Posterior vena cava (tissue), 2 donors: Measurements from ENCODE around the gene DHX57. TPM values are rescaled to one million over a fixed set of nuclear protein-coding genes. Genes with fewer than 3 reads are reported as not detected.
"Not testable (repeated sequence)": the region's sequence is repeated elsewhere in the genome, so short reads cannot be mapped to it uniquely, and the experiment has no call there.

ENCODE experiments used
- DNase-seq: peaks from one replicate; pipeline ENCODE4 v3.0.0-alpha.2; 2020; ENCODE audit warnings: low spot score
- intact Hi-C, 2 donors: fragments of 100-400 bp; cut with DNase I; formaldehyde crosslinking; loops; one replicate each; pipeline versions ENCODE4 v1.14.1 to v1.14.2; 2022 to 2023
- total RNA-seq, 2 donors: library from RNA; stranded (reverse); fragmentation: NEBNext Ultra II Directional; extraction: Animal tissue kit (Norgen Biotek cat#: 25700); gene quantifications; one replicate each; pipeline ENCODE4 v1.2.1, GENCODE V29; 2021
- donor health status: DM: yes; HTN: yes; CAD: no.
- donor health status: DM: yes; HTN: yes; CAD: no.

DHX57 gene
- total RNA-seq, 2 donors from 2014 or later = 13.6 to 21.0 TPM

DNA sequence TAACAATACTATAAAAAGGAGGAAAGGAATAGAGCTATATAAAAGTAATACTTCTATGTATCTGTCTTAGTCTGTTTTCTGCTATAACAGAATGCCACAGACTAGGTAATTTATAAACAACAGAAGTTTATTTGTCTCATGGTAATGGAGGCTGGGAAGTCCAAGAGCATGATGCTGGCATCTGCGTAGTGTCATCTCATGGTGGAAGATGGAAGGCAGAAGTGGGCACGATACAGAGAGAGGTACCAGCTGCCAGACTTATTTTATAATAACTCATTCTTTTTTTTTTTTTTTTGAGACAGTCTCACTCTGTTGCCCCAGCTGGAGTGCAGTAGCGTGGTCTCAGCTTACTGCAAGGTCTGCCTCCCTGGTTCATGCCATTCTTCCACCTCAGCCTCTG lies 4.3 kb downstream of the DHX57 start:
- DNase-seq = no peak
- intact Hi-C loops = no loop called here

GRCh38 chr2:38866773-38867443 lies 8.8 kb downstream of the DHX57 start:
- no peak for DNase-seq
- intact Hi-C loops = no loop called here

DNA sequence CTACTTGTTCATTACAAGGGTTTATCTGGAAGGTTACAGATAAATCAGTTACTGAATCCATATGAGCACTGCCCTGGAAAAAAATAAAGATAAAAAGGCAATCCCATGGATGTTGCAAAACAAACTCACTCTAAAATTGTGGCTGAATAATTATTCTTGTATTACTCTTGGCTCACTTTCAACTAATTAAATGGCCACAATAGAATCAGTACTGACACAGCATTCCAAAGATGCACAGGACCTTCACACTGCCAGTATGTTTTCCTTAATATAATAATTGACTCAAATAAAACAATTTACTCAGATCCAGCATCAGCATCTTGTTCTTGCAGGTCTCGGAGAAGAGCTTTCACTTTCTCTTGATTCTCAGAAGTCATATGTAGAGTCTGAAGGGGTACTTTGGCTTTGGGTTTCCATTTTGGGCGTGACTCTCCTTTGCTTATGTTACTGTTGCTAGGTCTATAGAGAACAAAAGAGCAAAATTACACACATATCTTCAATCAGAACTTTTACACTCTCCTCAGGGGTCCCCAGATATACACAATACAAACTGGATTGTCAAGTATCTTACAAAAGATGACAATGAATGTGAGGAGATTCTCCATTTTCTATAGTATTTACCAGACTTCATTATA lies 12.6 kb downstream of the DHX57 start:
- no peak for DNase-seq
- intact Hi-C loops = no loop called here

DNA sequence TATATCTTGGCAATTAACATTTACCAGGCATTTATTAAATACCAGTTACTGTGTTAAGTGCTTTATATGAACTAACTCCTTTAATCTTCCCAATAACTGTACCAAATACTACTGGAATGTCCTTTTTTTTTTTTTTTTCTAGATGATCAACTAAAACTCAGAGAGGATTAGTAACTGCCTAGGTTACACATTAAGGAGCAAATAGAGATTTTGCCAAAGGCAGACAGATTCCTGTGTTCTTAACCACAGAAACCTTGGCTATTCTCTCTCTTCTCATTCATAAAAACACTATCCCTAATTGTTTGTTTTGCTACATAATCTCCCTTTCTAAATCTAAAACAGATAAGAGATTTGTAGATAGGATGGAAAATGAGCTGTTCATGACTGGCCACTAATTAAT lies 13.3 kb downstream of the DHX57 start:
- intact Hi-C loops = no loop called here
- no peak for DNase-seq

- intact Hi-C loops = no loop called here
- DNase-seq = no peak
Observed at GRCh38 chr2:38856165-38856564, 19.6 kb downstream of the DHX57 start.

DNA sequence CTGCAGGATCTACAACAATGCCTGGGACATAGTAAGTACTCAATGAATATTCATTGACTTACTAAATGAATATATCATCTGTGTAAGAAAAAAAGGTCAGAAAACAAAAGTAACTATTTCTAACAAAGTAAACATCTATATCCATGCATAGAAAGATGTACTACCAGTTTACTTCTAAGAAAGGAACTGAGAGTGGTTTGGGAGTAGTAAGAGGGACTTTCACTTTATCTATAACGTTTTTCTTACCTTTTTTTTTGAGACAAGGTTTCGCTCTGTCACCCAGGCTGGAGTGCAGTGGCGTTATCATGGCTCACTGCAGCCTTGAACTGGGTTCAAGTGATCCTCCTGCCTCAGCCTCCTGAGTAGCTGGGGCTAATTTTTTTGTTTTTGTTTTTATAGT lies 25.7 kb downstream of the DHX57 start:
- intact Hi-C loops = no loop called here
- no peak for DNase-seq

DNA sequence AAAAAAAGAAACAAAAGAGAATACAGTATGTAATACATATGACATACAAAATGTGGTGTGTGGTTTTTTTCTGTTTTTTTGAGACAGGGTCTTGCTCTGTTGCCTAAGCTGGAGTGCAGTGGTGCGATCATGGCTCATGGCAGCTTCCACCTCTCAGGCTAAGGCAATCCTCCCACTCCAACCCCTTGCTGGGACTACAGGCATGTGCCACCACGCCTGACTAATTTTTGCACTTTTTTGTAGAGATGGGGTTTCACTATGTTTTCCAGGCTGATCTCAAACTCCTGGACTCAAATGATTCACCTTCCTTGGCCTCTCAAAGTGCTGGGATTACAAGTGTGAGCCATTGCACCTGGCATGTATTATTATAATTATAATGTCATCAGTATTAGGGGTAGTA lies 38.9 kb downstream of the DHX57 start:
- intact Hi-C loops = no loop called here
- DNase-seq = no peak

DNA sequence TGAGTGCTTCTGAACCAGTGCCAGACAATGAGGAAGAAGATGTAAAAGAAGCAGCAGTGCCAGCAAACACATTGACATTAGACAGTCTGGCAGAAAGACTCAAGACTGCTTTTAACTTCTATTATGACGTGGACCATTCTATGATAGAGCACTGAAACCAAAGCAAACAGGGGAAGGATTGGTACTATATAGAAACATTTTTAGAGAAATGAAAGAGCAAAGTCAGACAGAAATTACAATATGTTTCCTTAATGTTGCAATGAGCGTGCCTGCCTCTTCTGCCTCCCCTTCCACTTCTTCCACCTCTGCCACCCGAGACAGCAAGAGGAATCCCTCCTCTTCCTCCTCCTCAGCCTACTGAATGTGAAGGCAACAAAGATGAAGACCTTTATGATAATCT lies 39.7 kb downstream of the DHX57 start:
- no peak for DNase-seq
- intact Hi-C loops = no loop called here

DNA sequence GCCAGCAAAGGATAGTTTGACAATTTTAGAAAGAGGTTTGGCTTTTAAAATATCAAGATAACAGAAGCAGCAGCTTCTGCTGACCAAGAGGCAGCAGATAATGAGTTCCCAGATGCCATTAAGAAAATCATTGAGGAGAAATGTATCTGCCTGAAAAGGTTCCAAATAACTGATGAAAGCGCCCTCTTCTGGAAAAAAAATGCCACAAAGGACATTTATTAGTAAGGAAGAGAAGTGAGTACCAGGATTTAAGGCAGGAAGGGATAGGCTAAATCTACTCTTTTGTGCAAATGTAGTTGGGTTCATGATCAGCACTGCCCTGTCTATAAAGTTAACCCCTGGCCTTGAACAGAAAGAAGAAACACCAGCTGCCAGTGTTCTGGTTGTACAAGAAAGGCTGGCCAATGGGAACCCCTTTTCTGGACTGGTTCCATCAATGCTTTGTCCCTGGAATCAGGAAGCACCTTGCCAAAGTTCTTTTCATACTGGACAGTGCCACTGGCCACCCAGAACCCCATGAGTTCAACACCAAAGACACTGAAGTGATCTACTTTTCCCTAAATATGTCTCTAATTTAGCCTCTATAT lies 40.6 kb downstream of the DHX57 start:
- intact Hi-C loops = no loop called here
- DNase-seq = no peak

- intact Hi-C loops = no loop called here
- no peak for DNase-seq
Observed at GRCh38 chr2:38830526-38831159, 45.1 kb downstream of the DHX57 start.

DNA sequence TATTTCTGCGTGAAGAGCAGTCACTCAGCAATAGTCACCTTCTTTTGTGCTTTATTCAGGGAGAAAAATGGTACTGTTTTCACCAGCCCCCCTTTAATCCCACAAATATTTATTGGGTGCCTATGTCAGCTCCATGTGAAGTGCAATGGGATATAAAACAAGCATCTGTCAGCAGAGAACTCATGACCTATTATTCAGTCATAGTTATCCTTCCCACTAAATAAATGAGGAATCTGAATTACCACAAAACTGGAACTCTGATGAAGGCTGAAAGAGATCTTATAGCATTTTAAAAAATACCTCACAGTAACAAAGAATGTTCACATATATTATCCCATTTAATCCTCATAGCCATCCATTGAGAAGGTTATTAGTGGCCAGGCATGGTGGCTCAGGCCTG lies 45.8 kb downstream of the DHX57 start:
- intact Hi-C loops = no loop called here
- DNase-seq = no peak

DNA sequence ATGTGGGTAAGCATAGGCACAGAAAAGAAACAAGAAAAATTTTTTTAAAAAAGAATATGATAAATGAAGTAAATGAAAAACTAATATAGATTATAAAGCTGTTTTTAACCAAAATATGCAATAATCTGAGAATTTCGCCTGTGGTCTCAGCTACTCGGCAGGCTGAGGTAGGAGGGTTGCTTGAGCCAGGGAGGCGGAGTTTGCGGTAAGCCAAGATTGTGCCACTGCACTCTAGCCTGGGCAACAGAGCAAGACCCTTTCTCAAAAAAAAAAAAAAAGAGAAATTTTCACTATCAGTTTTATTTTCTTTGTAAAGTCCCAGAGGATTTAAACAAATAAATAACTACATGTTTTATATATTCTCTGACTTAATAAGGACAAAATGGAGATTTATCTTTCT lies 47.3 kb downstream of the DHX57 start:
- intact Hi-C loops = no loop called here
- DNase-seq = no peak

GRCh38 chr2:38827539-38828145 lies 48.1 kb downstream of the DHX57 start:
- DNase-seq, intact Hi-C loops: not testable (repeated sequence)

DNA sequence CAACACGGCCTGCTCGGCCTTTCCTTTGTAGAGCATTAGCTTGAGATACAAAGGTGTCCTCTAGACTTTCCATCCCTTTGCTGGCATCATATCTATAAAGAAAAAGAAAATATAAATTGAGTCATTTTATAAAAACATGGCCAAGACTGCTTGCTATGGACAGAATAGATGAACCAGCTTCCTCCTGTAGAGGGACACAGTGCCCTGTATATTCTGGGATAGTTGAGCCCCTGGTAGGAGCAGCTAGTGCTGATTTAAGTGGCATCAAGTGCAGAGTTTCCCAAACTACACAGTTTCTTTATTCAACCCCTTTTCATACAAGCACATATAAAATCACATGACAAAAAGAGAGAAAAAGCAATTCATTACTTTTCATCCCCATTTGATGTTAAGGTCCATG lies 49.8 kb downstream of the DHX57 start:
- DNase-seq = no peak
- intact Hi-C loops = no loop called here

GRCh38 chr2:38824906-38825305 lies 50.8 kb downstream of the DHX57 start:
- intact Hi-C loops = no loop called here
- no peak for DNase-seq

GRCh38 chr2:38823386-38823785 lies 52.3 kb downstream of the DHX57 start:
- no peak for DNase-seq
- intact Hi-C loops = no loop called here

- intact Hi-C loops = no loop called here
- no peak for DNase-seq
Observed at GRCh38 chr2:38818565-38818964, 57.2 kb downstream of the DHX57 start.

DNA sequence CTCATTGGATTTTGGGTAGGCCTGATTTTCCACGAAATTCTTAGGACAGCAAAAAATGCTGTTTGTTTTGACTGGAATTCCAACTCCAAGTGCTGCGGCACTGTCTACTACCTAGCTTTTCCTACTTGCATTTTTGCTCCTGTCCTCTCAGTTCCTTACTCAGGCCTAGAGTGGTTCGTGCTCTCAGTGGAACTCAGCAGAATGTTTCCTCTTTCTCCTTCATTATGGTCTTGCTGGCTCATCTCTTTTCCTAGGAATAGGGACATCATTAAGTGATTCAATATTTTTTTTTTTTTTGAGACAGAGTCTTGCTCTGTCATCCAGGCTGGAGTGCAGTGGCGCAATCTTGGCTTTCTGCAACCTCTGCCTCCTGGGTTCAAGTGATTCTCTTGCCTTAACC lies 59.8 kb downstream of the DHX57 start:
- intact Hi-C loops = no loop called here
- DNase-seq = no peak

- intact Hi-C loops = no loop called here
Observed at GRCh38 chr2:38810488-38810887, 65.2 kb downstream of the DHX57 start.

DNA sequence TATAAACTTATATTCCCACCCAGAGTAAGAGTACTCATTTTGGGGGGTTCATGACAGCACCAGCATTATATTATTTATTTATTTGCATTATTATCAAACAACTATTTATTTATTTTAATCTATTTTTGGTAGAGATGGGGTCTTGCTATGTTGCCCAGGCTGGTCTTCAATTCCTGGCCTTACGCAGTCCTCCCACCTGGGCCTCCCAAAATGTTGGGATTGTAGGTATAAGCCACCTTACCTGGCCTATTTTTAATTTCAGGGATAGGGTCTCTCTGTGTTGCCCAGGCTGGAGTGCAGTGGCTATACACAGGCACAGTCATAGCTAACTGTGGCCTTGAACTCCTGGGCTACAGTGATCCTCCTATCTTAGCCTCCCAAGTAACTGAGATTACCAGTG lies 67.1 kb downstream of the DHX57 start:
- DNase-seq = no peak

More at GRCh38 chr2:38810488-38810887, 65.2 kb downstream of the DHX57 start:
- DNase-seq = no peak

More for the DNA sequence above, 67.1 kb downstream of the DHX57 start:
- intact Hi-C loops = no loop called here
